Lower lobe of right lung (tissue), 2 donors: ENCODE results near the gene FADS1. TPM values are rescaled to one million over a fixed set of nuclear protein-coding genes. Genes with fewer than 3 reads are reported as not detected.

Experiments used
- ATAC-seq, 2 donors: fragments of 200-7000 bp; cut with Tn5 transposase; one replicate each; pipeline ENCODE4 v1.9.1; 2020 to 2022; ENCODE audit warnings: mild to moderate bottlenecking in 2 of 2, moderate library complexity in 2 of 2
- DNase-seq: peaks from one replicate; pipeline ENCODE4 v3.0.0-alpha.2; 2020
- H3K27ac ChIP-seq: fragments of 200-600 bp; one replicate; pipeline ENCODE4 v1.8.0; 2022
- H3K27me3 ChIP-seq: fragments of 200-600 bp; one replicate; pipeline ENCODE4 v1.8.0; 2022; ENCODE audit warnings: low read depth
- H3K36me3 ChIP-seq: fragments of 200-600 bp; one replicate; pipeline ENCODE4 v1.8.0; 2022; ENCODE audit warnings: mild to moderate bottlenecking
- H3K4me1 ChIP-seq: fragments of 200-600 bp; one replicate; pipeline ENCODE4 v1.8.0; 2022
- H3K4me3 ChIP-seq: fragments of 200-600 bp; one replicate; pipeline ENCODE4 v1.8.0; 2022; ENCODE audit warnings: mild to moderate bottlenecking
- H3K9me3 ChIP-seq: fragments of 200-600 bp; one replicate; pipeline ENCODE4 v1.8.0; 2022
- intact Hi-C: fragments of 100-400 bp; cut with DNase I; formaldehyde crosslinking; loops from one replicate; pipeline ENCODE4 v1.11.0; 2022
- total RNA-seq: library from RNA; stranded (reverse); fragmentation: NEBNext Ultra II Directional; extraction: Animal tissue kit (Norgen Biotek cat#: 25700); gene quantifications from one replicate; pipeline ENCODE4 v1.2.1, GENCODE V29; 2021
- TF ChIP-seq, protein P1 (sequence below): fragments of 200-600 bp; IDR thresholded peaks from one replicate; pipeline ENCODE4 v1.8.0; 2022; ENCODE audit warnings: antibody characterized with exemption, mild to moderate bottlenecking
- donor health status: DM: no; HTN: yes; CAD: no; lungs with severe emphysema.

FADS1 gene
- total RNA-seq, 1 donor from 2014 or later, result 63.6 TPM

DNA sequence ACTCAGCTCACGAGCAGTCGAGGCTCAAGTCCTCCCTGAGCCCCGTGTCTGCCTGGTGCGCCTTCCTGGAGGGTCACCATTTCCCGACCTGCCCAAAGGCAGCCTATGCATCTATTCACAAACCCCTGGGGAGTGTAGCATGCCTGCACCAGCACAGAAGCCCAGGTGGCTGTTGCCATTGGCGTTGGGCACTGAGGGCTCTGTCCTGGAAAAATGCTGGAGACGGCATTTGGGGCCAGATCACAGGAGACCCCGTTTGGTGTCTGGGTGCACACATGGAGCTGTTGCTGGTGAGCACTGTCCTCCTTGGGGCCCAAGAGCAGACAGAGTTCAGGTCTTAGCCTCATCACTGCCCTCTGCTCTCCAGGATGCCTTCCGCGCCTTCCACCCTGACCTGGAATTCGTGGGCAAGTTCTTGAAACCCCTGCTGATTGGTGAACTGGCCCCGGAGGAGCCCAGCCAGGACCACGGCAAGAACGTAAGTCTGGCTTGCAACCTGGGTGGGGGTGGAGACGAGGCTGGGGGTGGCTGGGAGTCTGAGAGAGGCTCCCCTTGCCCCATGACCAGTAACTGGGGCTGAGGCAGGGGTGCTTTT is 20.7 kb upstream of the FADS1 start:
- Histone ChIP-seq H3K4me3 (no peak overlapping the region), H3K9me3 (no peaks in the 10 kb centered on the region), H3K27ac (no peak overlapping the region), H3K27me3 (no peaks in the 10 kb centered on the region), H3K4me1 (peaks cover 15% of the 10 kb centered on the region), H3K36me3 (peaks cover 28% of the 10 kb centered on the region)
- DNase-seq (no peak), ATAC-seq (no peak)
- intact Hi-C loops, result no loop called here
- TF ChIP-seq, protein P1, sequence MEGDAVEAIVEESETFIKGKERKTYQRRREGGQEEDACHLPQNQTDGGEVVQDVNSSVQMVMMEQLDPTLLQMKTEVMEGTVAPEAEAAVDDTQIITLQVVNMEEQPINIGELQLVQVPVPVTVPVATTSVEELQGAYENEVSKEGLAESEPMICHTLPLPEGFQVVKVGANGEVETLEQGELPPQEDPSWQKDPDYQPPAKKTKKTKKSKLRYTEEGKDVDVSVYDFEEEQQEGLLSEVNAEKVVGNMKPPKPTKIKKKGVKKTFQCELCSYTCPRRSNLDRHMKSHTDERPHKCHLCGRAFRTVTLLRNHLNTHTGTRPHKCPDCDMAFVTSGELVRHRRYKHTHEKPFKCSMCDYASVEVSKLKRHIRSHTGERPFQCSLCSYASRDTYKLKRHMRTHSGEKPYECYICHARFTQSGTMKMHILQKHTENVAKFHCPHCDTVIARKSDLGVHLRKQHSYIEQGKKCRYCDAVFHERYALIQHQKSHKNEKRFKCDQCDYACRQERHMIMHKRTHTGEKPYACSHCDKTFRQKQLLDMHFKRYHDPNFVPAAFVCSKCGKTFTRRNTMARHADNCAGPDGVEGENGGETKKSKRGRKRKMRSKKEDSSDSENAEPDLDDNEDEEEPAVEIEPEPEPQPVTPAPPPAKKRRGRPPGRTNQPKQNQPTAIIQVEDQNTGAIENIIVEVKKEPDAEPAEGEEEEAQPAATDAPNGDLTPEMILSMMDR, result no peak

DNA sequence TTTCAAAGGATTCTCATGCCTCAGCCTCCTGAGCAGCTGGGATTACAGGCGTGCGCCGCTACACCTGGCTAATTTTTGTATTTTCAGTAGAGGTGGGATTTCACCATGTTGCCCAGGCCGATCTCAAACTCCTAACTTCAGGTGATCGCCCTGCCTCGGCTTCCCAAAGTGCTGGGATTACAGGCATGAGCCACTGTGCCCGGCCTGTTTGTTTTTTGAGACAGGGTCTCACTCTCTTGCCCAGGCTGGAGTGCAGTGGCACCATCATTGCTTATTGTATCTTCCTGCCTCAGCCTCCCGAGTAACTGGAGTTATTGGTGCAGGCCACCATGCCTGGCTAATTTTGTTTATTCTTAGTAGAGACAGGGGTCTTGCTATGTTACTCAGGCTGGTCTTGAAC is 19.4 kb upstream of the FADS1 start:
- DNase-seq (no peak), ATAC-seq (no peak)
- Histone ChIP-seq H3K9me3 (no peaks in the 10 kb centered on the region), H3K36me3 (peaks cover 20% of the 10 kb centered on the region), H3K4me3 (no peak overlapping the region), H3K4me1 (peaks cover 15% of the 10 kb centered on the region), H3K27me3 (no peaks in the 10 kb centered on the region), H3K27ac (peak overlapping the region; percentile 24)
- TF ChIP-seq, protein P1, result no peak
- intact Hi-C loops, result no loop called here

DNA sequence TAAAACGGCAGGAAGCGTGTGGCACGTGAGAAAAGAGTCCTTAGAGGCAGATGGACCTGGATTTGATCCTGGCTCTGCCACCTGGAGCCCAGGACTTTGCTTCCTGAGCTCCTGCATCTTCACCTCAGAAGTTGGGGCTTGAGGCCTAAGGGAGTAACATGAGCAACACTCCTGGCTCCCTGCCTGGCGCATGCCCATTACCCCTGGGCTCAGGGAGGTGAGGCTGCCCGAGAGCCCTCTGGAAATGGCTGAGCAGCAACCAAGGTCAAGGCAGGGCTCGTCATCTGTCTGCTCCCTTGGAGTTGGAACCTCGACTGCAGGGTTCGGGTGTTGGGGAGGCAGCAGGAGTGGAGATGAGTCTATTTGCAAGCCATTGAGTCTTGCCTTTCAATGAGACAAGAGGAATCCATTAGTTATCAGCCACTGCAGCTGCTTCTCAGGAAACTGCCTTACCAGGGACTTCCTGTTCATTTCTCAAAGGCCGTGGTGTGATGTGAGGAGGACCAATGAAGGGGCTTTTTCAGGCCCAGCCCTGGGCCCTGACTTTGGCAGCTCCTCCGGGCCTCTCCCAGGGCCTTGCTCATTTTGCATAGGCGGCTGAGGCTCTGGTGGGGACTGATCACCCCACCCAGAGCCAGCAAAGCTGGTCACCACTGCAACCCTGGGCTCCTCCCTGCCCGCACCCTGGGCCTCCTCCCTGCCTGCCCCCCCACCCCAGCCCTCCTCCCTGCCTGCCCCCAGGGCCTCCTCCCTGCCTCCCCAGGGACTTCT is 17.7 kb upstream of the FADS1 start:
- ATAC-seq (peak; percentile 71 to 74), DNase-seq (no peak)
- intact Hi-C loops, result no loop called here
- H3K27ac ChIP-seq, result peak overlapping the region; percentile 69
- H3K36me3 ChIP-seq, result peaks cover 3% of the 10 kb centered on the region
- no peaks in the 10 kb centered on the region for H3K9me3 ChIP-seq
- no peak overlapping the region for H3K4me3 ChIP-seq
- peaks cover 29% of the 10 kb centered on the region for H3K4me1 ChIP-seq
- TF ChIP-seq, protein P1, result no peak
- peaks cover 3% of the 10 kb centered on the region for H3K27me3 ChIP-seq

DNA sequence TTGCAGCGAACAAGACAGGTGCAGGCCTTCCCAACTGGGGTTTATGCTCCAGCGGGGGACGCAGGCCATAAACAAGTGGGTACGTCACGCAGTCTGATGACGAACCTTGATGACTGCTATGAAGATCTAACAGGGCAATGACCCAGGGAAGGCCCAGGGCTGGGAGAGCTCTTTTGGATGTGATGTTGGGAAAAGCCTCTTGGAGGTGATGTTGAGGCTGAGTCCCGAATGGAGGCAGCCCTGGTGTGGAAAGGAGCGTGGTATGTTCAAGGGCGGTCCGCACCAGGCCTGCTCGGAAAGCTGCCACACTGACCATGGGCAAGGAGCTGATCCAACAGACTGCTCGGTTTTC is 17.1 kb upstream of the FADS1 start:
- no peaks in the 10 kb centered on the region for H3K9me3 ChIP-seq
- no peak for ATAC-seq
- H3K36me3 ChIP-seq, result no peaks in the 10 kb centered on the region
- intact Hi-C loops, result no loop called here
- H3K4me1 ChIP-seq, result peaks cover 35% of the 10 kb centered on the region
- DNase-seq, result no peak
- H3K4me3 ChIP-seq, result no peak overlapping the region
- TF ChIP-seq, protein P1, result no peak
- peak overlapping the region; percentile 69 for H3K27ac ChIP-seq
- peaks cover 9% of the 10 kb centered on the region for H3K27me3 ChIP-seq

DNA sequence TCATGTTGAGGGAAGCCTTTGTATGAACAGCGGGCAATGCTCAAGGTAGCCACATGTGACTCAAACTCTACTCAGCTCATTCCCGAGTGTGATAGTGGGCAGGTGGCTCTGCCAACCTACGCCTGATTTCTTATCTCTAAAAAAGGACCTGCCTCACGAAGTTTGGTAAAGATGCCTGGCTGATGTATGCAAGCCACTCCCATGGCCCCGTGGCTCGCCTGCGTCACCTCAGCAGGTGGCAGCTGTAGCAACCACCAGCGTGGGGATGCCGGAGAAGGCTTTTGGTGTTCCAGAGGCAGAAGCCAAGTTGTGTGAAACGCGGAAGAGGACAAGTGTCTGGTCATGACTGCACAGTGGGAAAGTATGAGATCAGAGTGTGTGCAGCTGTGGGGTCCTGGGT is 16.7 kb upstream of the FADS1 start:
- H3K4me3 ChIP-seq, result no peak overlapping the region
- intact Hi-C loops, result no loop called here
- peaks cover 39% of the 10 kb centered on the region for H3K4me1 ChIP-seq
- H3K27ac ChIP-seq, result peak overlapping the region; percentile 69
- H3K9me3 ChIP-seq, result no peaks in the 10 kb centered on the region
- H3K36me3 ChIP-seq, result no peaks in the 10 kb centered on the region
- DNase-seq (no peak), ATAC-seq (no peak)
- peaks cover 13% of the 10 kb centered on the region for H3K27me3 ChIP-seq
- TF ChIP-seq, protein P1, result no peak
